Measurements from ENCODE around the gene RNPEP.
"Not testable (repeated sequence)": the region's sequence is repeated elsewhere in the genome, so short reads cannot be mapped to it uniquely, and the experiment has no call there.

The RNPEP gene

GRCh38 chr1:202037706-202038296, 55.4 kb downstream of the RNPEP start:
- DNase-seq = no peak

- no peak for DNase-seq
Observed at GRCh38 chr1:202038688-202039346, 56.4 kb downstream of the RNPEP start.

GRCh38 chr1:202045705-202046104, 63.3 kb downstream of the RNPEP start:
- DNase-seq = no peak

GRCh38 chr1:202046227-202046626, 63.8 kb downstream of the RNPEP start:
- no peak for DNase-seq

GRCh38 chr1:202046748-202047708, 64.6 kb downstream of the RNPEP start:
- no peak for DNase-seq

GRCh38 chr1:202047977-202048376, 65.5 kb downstream of the RNPEP start:
- DNase-seq = no peak

GRCh38 chr1:202049129-202049528, 66.7 kb downstream of the RNPEP start:
- no peak for DNase-seq

GRCh38 chr1:202054094-202054493, 71.6 kb downstream of the RNPEP start:
- DNase-seq = no peak

GRCh38 chr1:202054673-202055072, 72.2 kb downstream of the RNPEP start:
- not testable (repeated sequence) for DNase-seq
